Smooth muscle cell of bladder (primary cell): ENCODE data around the gene ACSM2B. TPM values are rescaled to one million over a fixed set of nuclear protein-coding genes. Genes with fewer than 3 reads are reported as not detected.

Experiments
- total RNA-seq: library from RNA; depleted of rRNA; stranded (reverse); fragments of >200 nt; gene quantifications from 2 replicates; pipeline ENCODE4 v1.2.3, GENCODE V29; 2014

Gene ACSM2B, protein sequence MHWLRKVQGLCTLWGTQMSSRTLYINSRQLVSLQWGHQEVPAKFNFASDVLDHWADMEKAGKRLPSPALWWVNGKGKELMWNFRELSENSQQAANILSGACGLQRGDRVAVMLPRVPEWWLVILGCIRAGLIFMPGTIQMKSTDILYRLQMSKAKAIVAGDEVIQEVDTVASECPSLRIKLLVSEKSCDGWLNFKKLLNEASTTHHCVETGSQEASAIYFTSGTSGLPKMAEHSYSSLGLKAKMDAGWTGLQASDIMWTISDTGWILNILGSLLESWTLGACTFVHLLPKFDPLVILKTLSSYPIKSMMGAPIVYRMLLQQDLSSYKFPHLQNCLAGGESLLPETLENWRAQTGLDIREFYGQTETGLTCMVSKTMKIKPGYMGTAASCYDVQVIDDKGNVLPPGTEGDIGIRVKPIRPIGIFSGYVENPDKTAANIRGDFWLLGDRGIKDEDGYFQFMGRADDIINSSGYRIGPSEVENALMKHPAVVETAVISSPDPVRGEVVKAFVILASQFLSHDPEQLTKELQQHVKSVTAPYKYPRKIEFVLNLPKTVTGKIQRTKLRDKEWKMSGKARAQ
- not detected in 2 replicates for total RNA-seq

DNA sequence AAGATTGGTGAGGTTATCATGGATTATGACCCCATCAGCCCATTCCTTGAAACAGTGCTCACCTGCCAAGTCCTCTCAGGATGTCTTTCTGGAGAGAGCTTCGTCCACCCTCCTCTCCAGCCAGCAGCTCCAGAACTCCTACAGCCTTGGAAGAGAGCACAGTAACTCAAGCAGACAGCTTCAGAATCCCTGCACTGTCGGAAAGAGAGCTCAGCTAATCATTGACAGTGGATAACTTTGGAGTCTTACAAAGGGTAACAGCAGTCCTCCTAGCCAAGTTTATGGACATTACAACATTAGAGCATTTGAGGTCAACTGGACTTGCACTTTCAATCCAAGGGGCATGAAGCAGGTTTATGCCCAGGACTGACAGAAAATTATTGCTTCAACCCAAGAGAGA, at the start of gene ACSM2B:
TSS of gene ACSM2B (minus strand) at position 223 of the 400 bp plus-strand sequence. CDS start 11,522 bp downstream, outside the sequence.

Other genes starting within 250 kb of the ACSM2B start
- not detected in 2 replicates for gene GP2, start 248.9 kb downstream of the ACSM2B start, total RNA-seq
- gene UMOD, start 223.7 kb downstream of the ACSM2B start, total RNA-seq, result not detected in 2 replicates
- not detected in 2 replicates for gene PDILT, start 171.6 kb downstream of the ACSM2B start, total RNA-seq
- 0.09 TPM in 1 of 2 replicates, not detected in the other for gene ACSM5, start 166.8 kb downstream of the ACSM2B start, total RNA-seq
- gene ACSM2A, start 124.8 kb downstream of the ACSM2B start, total RNA-seq, result not detected in 2 replicates
- not detected in 2 replicates for gene ACSM1, start 121.3 kb upstream of the ACSM2B start, total RNA-seq
- gene THUMPD1, start 165.5 kb upstream of the ACSM2B start, total RNA-seq, result 42.7 and 46.0 TPM in 2 replicates
- gene ACSM3, start 187.6 kb upstream of the ACSM2B start, total RNA-seq, result 0.71 and 0.83 TPM in 2 replicates
- 20.6 and 22.6 TPM in 2 replicates for gene ERI2, start 230.1 kb upstream of the ACSM2B start, total RNA-seq
- gene REXO5, start 230.2 kb upstream of the ACSM2B start, total RNA-seq, result 4.1 and 4.9 TPM in 2 replicates